ENCODE data around the gene TMEM53. TPM values are rescaled to one million over a fixed set of nuclear protein-coding genes. Genes with fewer than 3 reads are reported as not detected.

TMEM53 gene
- total RNA-seq, 1 experiment from 2014 or later, result 8.2 TPM

- ATAC-seq (peak; percentile 49), DNase-seq (ENCODE audit: low spot score) (peak; percentile 25)
- Mint-ChIP-seq H3K36me3 (no peaks in the 10 kb centered on the region), H3K27me3 (ENCODE audit: low read depth) (no peaks in the 10 kb centered on the region), H3K4me3 (no peak overlapping the region), H3K27ac (no peak overlapping the region), H3K4me1 (peaks cover 11% of the 10 kb centered on the region), H3K9me3 (no peaks in the 10 kb centered on the region)
- POLR2A ChIA-PET, result interaction anchor here (0.6 kb wide), 1 partner anchor 245 kb away, joined by 3 read pairs; no protein-coding TSS in a partner anchor
- CTCF ChIA-PET, result interaction anchor here (0.5 to 5.0 kb wide), 29 partner anchors 8 to 392 kb away, joined by 3 to 112 read pairs (median 5); partner anchors contain the start of genes ARMH1 and TMEM53
- TF ChIP-seq ATF3 (CRISPR knock-in tag; conservative IDR thresholded peaks at IDR 0.05) (no peak), IRF2 (CRISPR knock-in tag; IDR thresholded peaks at IDR 0.05; ENCODE audit: borderline replicate concordance, low read depth) (no peak), E2F5 (CRISPR knock-in tag; IDR thresholded peaks at IDR 0.05) (no peak), ZNF232 (CRISPR knock-in tag; IDR thresholded peaks at IDR 0.05) (no peak), ZNF416 (CRISPR knock-in tag; IDR thresholded peaks at IDR 0.05) (no peak), ZNF317 (CRISPR knock-in tag; IDR thresholded peaks at IDR 0.05; ENCODE audit: borderline replicate concordance, low read depth) (no peak), CBFB (CRISPR knock-in tag; IDR thresholded peaks at IDR 0.05; ENCODE audit: low read depth) (no peak), ZBTB21 (CRISPR knock-in tag; IDR thresholded peaks at IDR 0.05; ENCODE audit: borderline replicate concordance) (no peak), ZNF219 (CRISPR knock-in tag; IDR thresholded peaks at IDR 0.05; ENCODE audit: borderline replicate concordance) (no peak), NR2C2 (CRISPR knock-in tag; IDR thresholded peaks at IDR 0.05) (no peak), SP1 (CRISPR knock-in tag; conservative IDR thresholded peaks at IDR 0.05) (no peak), CREM (CRISPR knock-in tag; IDR thresholded peaks at IDR 0.05) (no peak), HMGA2 (CRISPR knock-in tag; IDR thresholded peaks at IDR 0.05) (no peak), RELA (CRISPR knock-in tag; IDR thresholded peaks at IDR 0.05; ENCODE audit: borderline replicate concordance) (no peak)
- TF ChIP-seq, protein P1, sequence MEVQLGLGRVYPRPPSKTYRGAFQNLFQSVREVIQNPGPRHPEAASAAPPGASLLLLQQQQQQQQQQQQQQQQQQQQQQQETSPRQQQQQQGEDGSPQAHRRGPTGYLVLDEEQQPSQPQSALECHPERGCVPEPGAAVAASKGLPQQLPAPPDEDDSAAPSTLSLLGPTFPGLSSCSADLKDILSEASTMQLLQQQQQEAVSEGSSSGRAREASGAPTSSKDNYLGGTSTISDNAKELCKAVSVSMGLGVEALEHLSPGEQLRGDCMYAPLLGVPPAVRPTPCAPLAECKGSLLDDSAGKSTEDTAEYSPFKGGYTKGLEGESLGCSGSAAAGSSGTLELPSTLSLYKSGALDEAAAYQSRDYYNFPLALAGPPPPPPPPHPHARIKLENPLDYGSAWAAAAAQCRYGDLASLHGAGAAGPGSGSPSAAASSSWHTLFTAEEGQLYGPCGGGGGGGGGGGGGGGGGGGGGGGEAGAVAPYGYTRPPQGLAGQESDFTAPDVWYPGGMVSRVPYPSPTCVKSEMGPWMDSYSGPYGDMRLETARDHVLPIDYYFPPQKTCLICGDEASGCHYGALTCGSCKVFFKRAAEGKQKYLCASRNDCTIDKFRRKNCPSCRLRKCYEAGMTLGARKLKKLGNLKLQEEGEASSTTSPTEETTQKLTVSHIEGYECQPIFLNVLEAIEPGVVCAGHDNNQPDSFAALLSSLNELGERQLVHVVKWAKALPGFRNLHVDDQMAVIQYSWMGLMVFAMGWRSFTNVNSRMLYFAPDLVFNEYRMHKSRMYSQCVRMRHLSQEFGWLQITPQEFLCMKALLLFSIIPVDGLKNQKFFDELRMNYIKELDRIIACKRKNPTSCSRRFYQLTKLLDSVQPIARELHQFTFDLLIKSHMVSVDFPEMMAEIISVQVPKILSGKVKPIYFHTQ (CRISPR knock-in tag; IDR thresholded peaks at IDR 0.05), result no peak
- TF ChIP-seq, protein P2, sequence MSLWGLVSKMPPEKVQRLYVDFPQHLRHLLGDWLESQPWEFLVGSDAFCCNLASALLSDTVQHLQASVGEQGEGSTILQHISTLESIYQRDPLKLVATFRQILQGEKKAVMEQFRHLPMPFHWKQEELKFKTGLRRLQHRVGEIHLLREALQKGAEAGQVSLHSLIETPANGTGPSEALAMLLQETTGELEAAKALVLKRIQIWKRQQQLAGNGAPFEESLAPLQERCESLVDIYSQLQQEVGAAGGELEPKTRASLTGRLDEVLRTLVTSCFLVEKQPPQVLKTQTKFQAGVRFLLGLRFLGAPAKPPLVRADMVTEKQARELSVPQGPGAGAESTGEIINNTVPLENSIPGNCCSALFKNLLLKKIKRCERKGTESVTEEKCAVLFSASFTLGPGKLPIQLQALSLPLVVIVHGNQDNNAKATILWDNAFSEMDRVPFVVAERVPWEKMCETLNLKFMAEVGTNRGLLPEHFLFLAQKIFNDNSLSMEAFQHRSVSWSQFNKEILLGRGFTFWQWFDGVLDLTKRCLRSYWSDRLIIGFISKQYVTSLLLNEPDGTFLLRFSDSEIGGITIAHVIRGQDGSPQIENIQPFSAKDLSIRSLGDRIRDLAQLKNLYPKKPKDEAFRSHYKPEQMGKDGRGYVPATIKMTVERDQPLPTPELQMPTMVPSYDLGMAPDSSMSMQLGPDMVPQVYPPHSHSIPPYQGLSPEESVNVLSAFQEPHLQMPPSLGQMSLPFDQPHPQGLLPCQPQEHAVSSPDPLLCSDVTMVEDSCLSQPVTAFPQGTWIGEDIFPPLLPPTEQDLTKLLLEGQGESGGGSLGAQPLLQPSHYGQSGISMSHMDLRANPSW (CRISPR knock-in tag; conservative IDR thresholded peaks at IDR 0.05; ENCODE audit: low read depth), result no peak
- TF ChIP-seq, protein P3, sequence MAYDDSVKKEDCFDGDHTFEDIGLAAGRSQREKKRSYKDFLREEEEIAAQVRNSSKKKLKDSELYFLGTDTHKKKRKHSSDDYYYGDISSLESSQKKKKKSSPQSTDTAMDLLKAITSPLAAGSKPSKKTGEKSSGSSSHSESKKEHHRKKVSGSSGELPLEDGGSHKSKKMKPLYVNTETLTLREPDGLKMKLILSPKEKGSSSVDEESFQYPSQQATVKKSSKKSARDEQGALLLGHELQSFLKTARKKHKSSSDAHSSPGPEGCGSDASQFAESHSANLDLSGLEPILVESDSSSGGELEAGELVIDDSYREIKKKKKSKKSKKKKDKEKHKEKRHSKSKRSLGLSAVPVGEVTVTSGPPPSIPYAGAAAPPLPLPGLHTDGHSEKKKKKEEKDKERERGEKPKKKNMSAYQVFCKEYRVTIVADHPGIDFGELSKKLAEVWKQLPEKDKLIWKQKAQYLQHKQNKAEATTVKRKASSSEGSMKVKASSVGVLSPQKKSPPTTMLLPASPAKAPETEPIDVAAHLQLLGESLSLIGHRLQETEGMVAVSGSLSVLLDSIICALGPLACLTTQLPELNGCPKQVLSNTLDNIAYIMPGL (CRISPR knock-in tag; IDR thresholded peaks at IDR 0.05), result no peak
- TF ChIP-seq, protein P4, sequence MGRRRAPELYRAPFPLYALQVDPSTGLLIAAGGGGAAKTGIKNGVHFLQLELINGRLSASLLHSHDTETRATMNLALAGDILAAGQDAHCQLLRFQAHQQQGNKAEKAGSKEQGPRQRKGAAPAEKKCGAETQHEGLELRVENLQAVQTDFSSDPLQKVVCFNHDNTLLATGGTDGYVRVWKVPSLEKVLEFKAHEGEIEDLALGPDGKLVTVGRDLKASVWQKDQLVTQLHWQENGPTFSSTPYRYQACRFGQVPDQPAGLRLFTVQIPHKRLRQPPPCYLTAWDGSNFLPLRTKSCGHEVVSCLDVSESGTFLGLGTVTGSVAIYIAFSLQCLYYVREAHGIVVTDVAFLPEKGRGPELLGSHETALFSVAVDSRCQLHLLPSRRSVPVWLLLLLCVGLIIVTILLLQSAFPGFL (CRISPR knock-in tag; IDR thresholded peaks at IDR 0.05; ENCODE audit: borderline replicate concordance), result no peak
- TF ChIP-seq, protein P5, sequence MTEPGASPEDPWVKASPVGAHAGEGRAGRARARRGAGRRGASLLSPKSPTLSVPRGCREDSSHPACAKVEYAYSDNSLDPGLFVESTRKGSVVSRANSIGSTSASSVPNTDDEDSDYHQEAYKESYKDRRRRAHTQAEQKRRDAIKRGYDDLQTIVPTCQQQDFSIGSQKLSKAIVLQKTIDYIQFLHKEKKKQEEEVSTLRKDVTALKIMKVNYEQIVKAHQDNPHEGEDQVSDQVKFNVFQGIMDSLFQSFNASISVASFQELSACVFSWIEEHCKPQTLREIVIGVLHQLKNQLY (CRISPR knock-in tag; IDR thresholded peaks at IDR 0.05), result no peak
- TF ChIP-seq, protein P6, sequence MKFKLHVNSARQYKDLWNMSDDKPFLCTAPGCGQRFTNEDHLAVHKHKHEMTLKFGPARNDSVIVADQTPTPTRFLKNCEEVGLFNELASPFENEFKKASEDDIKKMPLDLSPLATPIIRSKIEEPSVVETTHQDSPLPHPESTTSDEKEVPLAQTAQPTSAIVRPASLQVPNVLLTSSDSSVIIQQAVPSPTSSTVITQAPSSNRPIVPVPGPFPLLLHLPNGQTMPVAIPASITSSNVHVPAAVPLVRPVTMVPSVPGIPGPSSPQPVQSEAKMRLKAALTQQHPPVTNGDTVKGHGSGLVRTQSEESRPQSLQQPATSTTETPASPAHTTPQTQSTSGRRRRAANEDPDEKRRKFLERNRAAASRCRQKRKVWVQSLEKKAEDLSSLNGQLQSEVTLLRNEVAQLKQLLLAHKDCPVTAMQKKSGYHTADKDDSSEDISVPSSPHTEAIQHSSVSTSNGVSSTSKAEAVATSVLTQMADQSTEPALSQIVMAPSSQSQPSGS (CRISPR knock-in tag; IDR thresholded peaks at IDR 0.05; ENCODE audit: borderline replicate concordance, low read depth), result no peak
Measured at GRCh38 chr1:44609768-44610526, 64.3 kb downstream of the TMEM53 start.
